A549 (cell line): ENCODE results near the gene ATL2.

Source experiments
- BHLHE40 ChIP-seq: IDR thresholded peaks from 2 replicates; pipeline ENCODE4 v1.6.1; 2012; ENCODE audit warnings: low read depth, low read length, inconsistent platforms
- CTCF ChIP-seq: fragments of >200 bp; sonication (Bioruptor Twin); formaldehyde crosslinking; IDR thresholded peaks from 3 replicates; pipeline ENCODE4 v1.5.1; 2016
- EP300 ChIP-seq, 2 experiments: fragments of >200 bp; sonication (Bioruptor Twin); formaldehyde crosslinking; IDR thresholded peaks; 2 replicates in 1 of 2; 3 replicates in 1 of 2; pipeline ENCODE4 v1.6.1; 2016 to 2017
- FOXS1 ChIP-seq: fragments of 250-450 bp; sonication (Bioruptor Pico); IDR thresholded peaks from 2 replicates; pipeline ENCODE4 v1.5.0; 2020; ENCODE audit warnings: mild to moderate bottlenecking, moderate library complexity
- JUN ChIP-seq, 2 experiments: fragments of >200 bp; sonication (Bioruptor Twin); formaldehyde crosslinking; IDR thresholded peaks; 2 replicates in 1 of 2; 3 replicates in 1 of 2; pipeline ENCODE4 v1.6.1; 2016 to 2017
- POLR2A ChIP-seq: IDR thresholded peaks from 2 replicates; pipeline ENCODE4 v1.6.1; 2012; ENCODE audit warnings: mild to moderate bottlenecking, low read length
- SMC3 ChIP-seq: fragments of >200 bp; sonication (Bioruptor Twin); formaldehyde crosslinking; IDR thresholded peaks from 3 replicates; pipeline ENCODE4 v1.6.1; 2018; ENCODE audit warnings: inconsistent platforms
- SREBF2 ChIP-seq: fragments of 450-650 bp; IDR thresholded peaks from 2 replicates; pipeline ENCODE4 v1.6.1; 2014; ENCODE audit warnings: mild to moderate bottlenecking, moderate library complexity
- USF2 ChIP-seq: fragments of 450-650 bp; IDR thresholded peaks from 2 replicates; pipeline ENCODE4 v1.6.1; 2014; ENCODE audit warnings: antibody characterized with exemption

- TF ChIP-seq BHLHE40 (no peak), USF2 (no peak), CTCF (no peak), EP300 (IDR thresholded peaks at IDR 0.05) (no peak), FOXS1 (CRISPR knock-in tag) (no peak), POLR2A (no peak), SREBF2 (no peak), JUN (IDR thresholded peaks at IDR 0.05) (no peak), SMC3 (no peak)
Measured at GRCh38 chr2:38417745-38418689, 40.9 kb upstream of the ATL2 start.
